ENCODE measurements around the gene PECR.

Gene PECR

GRCh38 chr2:216064014-216064630, 17.5 kb downstream of the PECR start:
- TF ChIP-seq CTCF (IDR thresholded peaks at IDR 0.05; ENCODE audit: insufficient read depth, low read depth, low read length, missing control alignments), result no peak
- no peak for DNase-seq (ENCODE audit: low read depth)
- no peak overlapping the region for H3K4me3 ChIP-seq (ENCODE audit: low read length)

GRCh38 chr2:216059233-216059834, 22.3 kb downstream of the PECR start:
- DNase-seq (ENCODE audit: low read depth), result no peak
- peak; percentile 29 for TF ChIP-seq CTCF (IDR thresholded peaks at IDR 0.05; ENCODE audit: insufficient read depth, low read depth, low read length, missing control alignments)

GRCh38 chr2:216057688-216058193, 23.9 kb downstream of the PECR start:
- DNase-seq (ENCODE audit: low read depth), result peak; percentile 67
- no peak for TF ChIP-seq CTCF (IDR thresholded peaks at IDR 0.05; ENCODE audit: insufficient read depth, low read depth, low read length, missing control alignments)
- H3K4me3 ChIP-seq (ENCODE audit: low read length), result no peak overlapping the region

More at GRCh38 chr2:216059233-216059834, 22.3 kb downstream of the PECR start:
- H3K4me3 ChIP-seq (ENCODE audit: low read length), result no peak overlapping the region

- no peak for DNase-seq (ENCODE audit: low read depth)
- no peak overlapping the region for H3K4me3 ChIP-seq (ENCODE audit: low read length)
- TF ChIP-seq CTCF (IDR thresholded peaks at IDR 0.05; ENCODE audit: insufficient read depth, low read depth, low read length, missing control alignments), result no peak
These were observed 24.9 kb downstream of the PECR start for GRCh38 chr2:216056739-216057138.

GRCh38 chr2:216055680-216056079, 25.9 kb downstream of the PECR start:
- no peak for TF ChIP-seq CTCF (IDR thresholded peaks at IDR 0.05; ENCODE audit: insufficient read depth, low read depth, low read length, missing control alignments)
- no peak for DNase-seq (ENCODE audit: low read depth)
- no peak overlapping the region for H3K4me3 ChIP-seq (ENCODE audit: low read length)

GRCh38 chr2:216052420-216052819, 29.2 kb downstream of the PECR start:
- no peak for TF ChIP-seq CTCF (IDR thresholded peaks at IDR 0.05; ENCODE audit: insufficient read depth, low read depth, low read length, missing control alignments)
- no peak for DNase-seq (ENCODE audit: low read depth)
- no peak overlapping the region for H3K4me3 ChIP-seq (ENCODE audit: low read length)

GRCh38 chr2:216051350-216051749, 30.3 kb downstream of the PECR start:
- TF ChIP-seq CTCF (IDR thresholded peaks at IDR 0.05; ENCODE audit: insufficient read depth, low read depth, low read length, missing control alignments), result no peak
- H3K4me3 ChIP-seq (ENCODE audit: low read length), result no peak overlapping the region
- no peak for DNase-seq (ENCODE audit: low read depth)

Measured in epithelial cell of esophagus (primary cell).